ENCODE measurements around the gene USP10.
"Not testable (repeated sequence)": the region's sequence is repeated elsewhere in the genome, so short reads cannot be mapped to it uniquely, and the experiment has no call there.

Gene USP10

GRCh38 chr16:84730406-84731106 is 30.8 kb downstream of the USP10 start:
- Histone ChIP-seq H2BK5ac (ENCODE audit: low read depth, low read length, poor library complexity, severe bottlenecking) (no peak overlapping the region), H4K91ac (ENCODE audit: low read length) (no peak overlapping the region), H2BK12ac (ENCODE audit: low read length in 2 of 2) (no peak overlapping the region), H3K79me1 (replicated peaks; ENCODE audit: low read length, poor library complexity, severe bottlenecking) (peaks cover 1% of the 10 kb centered on the region), H4K8ac (ENCODE audit: low read length) (no peak overlapping the region), H3K9ac (ENCODE audit: low read length) (peak overlapping the region; percentile 93), H3K4me2 (ENCODE audit: low read length, poor library complexity, severe bottlenecking) (no peak overlapping the region), H3K18ac (ENCODE audit: low read depth in 1 of 2, low read length in 2 of 2) (peak overlapping the region in 1 of 2 experiments; percentile 43), H3K27ac (ENCODE audit: low read length, poor library complexity, severe bottlenecking) (peak overlapping the region; percentile 75), H3K9me3 (ENCODE audit: control insufficient read depth, low read length) (no peaks in the 10 kb centered on the region), H3K4me3 (ENCODE audit: insufficient read depth in 1 of 2, low read depth in 1 of 2, low read length in 2 of 2) (peak overlapping the region in 1 of 2 experiments; percentile 62), H2AFZ (ENCODE audit: low read depth, low read length) (no peak overlapping the region), H3K4ac (ENCODE audit: low read depth in 1 of 2, low read length in 2 of 2) (no peak overlapping the region), H3K4me1 (ENCODE audit: control insufficient read depth, insufficient read depth, low read depth, low read length) (peaks cover 18% of the 10 kb centered on the region), H3K14ac (ENCODE audit: low read length in 2 of 2) (no peak overlapping the region), H2AK5ac (ENCODE audit: low read length, severe bottlenecking) (no peak overlapping the region), H3K36me3 (ENCODE audit: control insufficient read depth in 1 of 2, insufficient read depth in 2 of 2, low read depth in 1 of 2, low read length in 2 of 2) (peaks cover 5 to 16% of the 10 kb centered on the region in 2 experiments), H3K27me3 (ENCODE audit: control insufficient read depth in 1 of 2, insufficient read depth in 1 of 2, low read length in 2 of 2) (no peaks in the 10 kb centered on the region), H2BK15ac (ENCODE audit: low read depth, poor library complexity, severe bottlenecking) (no peak overlapping the region), H2BK120ac (ENCODE audit: low read depth, low read length) (no peak overlapping the region), H3K23ac (ENCODE audit: low read length in 2 of 2) (no peak overlapping the region)
- WGBS = 24% methylated on average over 6 of the region's 9 CpGs
- DNase-seq = peak; percentile 94

- H3K36me3 ChIP-seq (ENCODE audit: control insufficient read depth in 1 of 2, insufficient read depth in 2 of 2, low read depth in 1 of 2, low read length in 2 of 2) = peaks cover 7 to 21% of the 10 kb centered on the region in 2 experiments
- H3K4me3 ChIP-seq (ENCODE audit: insufficient read depth in 1 of 2, low read depth in 1 of 2, low read length in 2 of 2); DNase-seq: not testable (repeated sequence)
These were observed 32.5 kb downstream of the USP10 start for GRCh38 chr16:84732332-84732673.

GRCh38 chr16:84732674-84733352 is 33.0 kb downstream of the USP10 start:
- Histone ChIP-seq H4K8ac (ENCODE audit: low read length) (no peak overlapping the region), H3K14ac (ENCODE audit: low read length in 2 of 2) (no peak overlapping the region), H3K4me1 (ENCODE audit: control insufficient read depth, insufficient read depth, low read depth, low read length) (peaks cover 20% of the 10 kb centered on the region), H3K23ac (ENCODE audit: low read length in 2 of 2) (no peak overlapping the region), H3K18ac (ENCODE audit: low read depth in 1 of 2, low read length in 2 of 2) (no peak overlapping the region), H3K79me1 (replicated peaks; ENCODE audit: low read length, poor library complexity, severe bottlenecking) (peaks cover 3% of the 10 kb centered on the region), H3K27me3 (ENCODE audit: control insufficient read depth in 1 of 2, insufficient read depth in 1 of 2, low read length in 2 of 2) (no peaks in the 10 kb centered on the region), H2BK5ac (ENCODE audit: low read depth, low read length, poor library complexity, severe bottlenecking) (no peak overlapping the region), H3K36me3 (ENCODE audit: control insufficient read depth in 1 of 2, insufficient read depth in 2 of 2, low read depth in 1 of 2, low read length in 2 of 2) (peaks cover 13 to 25% of the 10 kb centered on the region in 2 experiments), H2AFZ (ENCODE audit: low read depth, low read length) (no peak overlapping the region), H2BK120ac (ENCODE audit: low read depth, low read length) (no peak overlapping the region), H2AK5ac (ENCODE audit: low read length, severe bottlenecking) (peak overlapping the region; percentile 68), H3K9ac (ENCODE audit: low read length) (no peak overlapping the region), H2BK15ac (ENCODE audit: low read depth, poor library complexity, severe bottlenecking) (no peak overlapping the region), H2BK12ac (ENCODE audit: low read length in 2 of 2) (peak overlapping the region in 1 of 2 experiments; percentile 75), H3K4ac (ENCODE audit: low read depth in 1 of 2, low read length in 2 of 2) (peak overlapping the region in 1 of 2 experiments; percentile 34), H3K9me3 (ENCODE audit: control insufficient read depth, low read length) (no peaks in the 10 kb centered on the region), H3K27ac (ENCODE audit: low read length, poor library complexity, severe bottlenecking) (peak overlapping the region; percentile 74), H3K4me2 (ENCODE audit: low read length, poor library complexity, severe bottlenecking) (no peak overlapping the region), H4K91ac (ENCODE audit: low read length) (no peak overlapping the region), H3K4me3 (ENCODE audit: insufficient read depth in 1 of 2, low read depth in 1 of 2, low read length in 2 of 2) (no peak overlapping the region)
- no peak for DNase-seq
- 86% methylated on average over 8 of the region's 9 CpGs for WGBS

More at GRCh38 chr16:84732332-84732673, 32.5 kb downstream of the USP10 start:
- H4K91ac ChIP-seq (ENCODE audit: low read length) = peak overlapping the region; percentile 68
- H3K27ac ChIP-seq (ENCODE audit: low read length, poor library complexity, severe bottlenecking) = peak overlapping the region; percentile 74
- not testable (repeated sequence) for H2BK15ac ChIP-seq (ENCODE audit: low read depth, poor library complexity, severe bottlenecking); H3K14ac ChIP-seq (ENCODE audit: low read length in 2 of 2); H3K23ac ChIP-seq (ENCODE audit: low read length in 2 of 2); H2BK12ac ChIP-seq (ENCODE audit: low read length in 2 of 2); H3K27me3 ChIP-seq (ENCODE audit: control insufficient read depth in 1 of 2, insufficient read depth in 1 of 2, low read length in 2 of 2); H2BK120ac ChIP-seq (ENCODE audit: low read depth, low read length); H3K9me3 ChIP-seq (ENCODE audit: control insufficient read depth, low read length); H3K79me1 ChIP-seq (replicated peaks; ENCODE audit: low read length, poor library complexity, severe bottlenecking); H2AFZ ChIP-seq (ENCODE audit: low read depth, low read length); H3K4me2 ChIP-seq (ENCODE audit: low read length, poor library complexity, severe bottlenecking); H3K9ac ChIP-seq (ENCODE audit: low read length); H4K8ac ChIP-seq (ENCODE audit: low read length); H2BK5ac ChIP-seq (ENCODE audit: low read depth, low read length, poor library complexity, severe bottlenecking)
- H3K18ac ChIP-seq (ENCODE audit: low read depth in 1 of 2, low read length in 2 of 2) = peak overlapping the region in 1 of 2 experiments; percentile 44
- H3K4me1 ChIP-seq (ENCODE audit: control insufficient read depth, insufficient read depth, low read depth, low read length) = peaks cover 15% of the 10 kb centered on the region
- 93% methylated on average over 12 of the region's 13 CpGs for WGBS
- H3K4ac ChIP-seq (ENCODE audit: low read depth in 1 of 2, low read length in 2 of 2) = peak overlapping the region in 1 of 2 experiments; percentile 34
- H2AK5ac ChIP-seq (ENCODE audit: low read length, severe bottlenecking) = peak overlapping the region; percentile 68

GRCh38 chr16:84735849-84736586 is 36.2 kb downstream of the USP10 start:
- H3K4me1 ChIP-seq (ENCODE audit: control insufficient read depth, insufficient read depth, low read depth, low read length) = peaks cover 24% of the 10 kb centered on the region

More at GRCh38 chr16:84735849-84736586, 36.2 kb downstream of the USP10 start:
- no peak overlapping the region for H2AK5ac ChIP-seq (ENCODE audit: low read length, severe bottlenecking)
- no peak overlapping the region for H3K18ac ChIP-seq (ENCODE audit: low read depth in 1 of 2, low read length in 2 of 2)
- no peak overlapping the region for H3K14ac ChIP-seq (ENCODE audit: low read length in 2 of 2)
- peaks cover 8% of the 10 kb centered on the region for H3K79me1 ChIP-seq (replicated peaks; ENCODE audit: low read length, poor library complexity, severe bottlenecking)
- no peak overlapping the region for H3K4me3 ChIP-seq (ENCODE audit: insufficient read depth in 1 of 2, low read depth in 1 of 2, low read length in 2 of 2)
- no peak overlapping the region for H2BK120ac ChIP-seq (ENCODE audit: low read depth, low read length)
- no peak for DNase-seq
- H3K4ac ChIP-seq (ENCODE audit: low read depth in 1 of 2, low read length in 2 of 2) = no peak overlapping the region
- no peaks in the 10 kb centered on the region for H3K9me3 ChIP-seq (ENCODE audit: control insufficient read depth, low read length)
- 95% methylated on average over 11 of the region's 17 CpGs for WGBS
- no peak overlapping the region for H2BK15ac ChIP-seq (ENCODE audit: low read depth, poor library complexity, severe bottlenecking)
- H3K36me3 ChIP-seq (ENCODE audit: control insufficient read depth in 1 of 2, insufficient read depth in 2 of 2, low read depth in 1 of 2, low read length in 2 of 2) = peaks cover 14 to 25% of the 10 kb centered on the region in 2 experiments
- H2BK12ac ChIP-seq (ENCODE audit: low read length in 2 of 2) = no peak overlapping the region
- H2AFZ ChIP-seq (ENCODE audit: low read depth, low read length) = no peak overlapping the region
- no peak overlapping the region for H3K27ac ChIP-seq (ENCODE audit: low read length, poor library complexity, severe bottlenecking)
- no peak overlapping the region for H2BK5ac ChIP-seq (ENCODE audit: low read depth, low read length, poor library complexity, severe bottlenecking)
- H3K4me2 ChIP-seq (ENCODE audit: low read length, poor library complexity, severe bottlenecking) = no peak overlapping the region
- no peak overlapping the region for H4K8ac ChIP-seq (ENCODE audit: low read length)
- no peak overlapping the region for H3K9ac ChIP-seq (ENCODE audit: low read length)
- no peak overlapping the region for H4K91ac ChIP-seq (ENCODE audit: low read length)
- H3K27me3 ChIP-seq (ENCODE audit: control insufficient read depth in 1 of 2, insufficient read depth in 1 of 2, low read length in 2 of 2) = no peaks in the 10 kb centered on the region
- no peak overlapping the region for H3K23ac ChIP-seq (ENCODE audit: low read length in 2 of 2)

All from mesenchymal stem cell (in vitro differentiated cells and primary cell).